Spleen (tissue), 11 donors: ENCODE results near the gene ATP1A4. TPM values are rescaled to one million over a fixed set of nuclear protein-coding genes. Genes with fewer than 3 reads are reported as not detected.

ENCODE experiments used
- DNase-seq: peaks from one replicate; pipeline ENCODE4 v3.0.0-alpha.2; 2020
- H3K27ac ChIP-seq, 8 donors: fragments of 200-600 bp; sonication (generic) in 7 of 8; 1 replicate in 4 of 8; 2 replicates in 4 of 8; pipeline versions ENCODE4 v1.5.0 to v1.8.0; 2016 to 2021; ENCODE audit warnings: inconsistent platforms in 4 of 8, mild to moderate bottlenecking in 4 of 8, moderate library complexity in 1 of 8
- H3K27me3 ChIP-seq, 7 donors: fragments of 200-600 bp; sonication (generic) in 6 of 7; replicated peaks in 1 of 7; 1 replicate in 4 of 7; 2 replicates in 3 of 7; pipeline versions ENCODE4 v1.5.0 to v1.8.0; 2016 to 2021; ENCODE audit warnings: inconsistent platforms in 3 of 7, mild to moderate bottlenecking in 1 of 7
- H3K36me3 ChIP-seq, 6 donors: fragments of 200-600 bp; sonication (generic) in 5 of 6; 1 replicate in 4 of 6; 2 replicates in 2 of 6; pipeline versions ENCODE4 v1.5.0 to v1.8.0; 2016 to 2021; ENCODE audit warnings: inconsistent platforms in 2 of 6
- H3K4me1 ChIP-seq, 6 donors: fragments of 200-600 bp; sonication (generic) in 5 of 6; 1 replicate in 3 of 6; 2 replicates in 3 of 6; pipeline versions ENCODE4 v1.5.0 to v1.8.0; 2016 to 2021; ENCODE audit warnings: inconsistent platforms in 3 of 6
- H3K4me3 ChIP-seq, 8 donors: fragments of 200-600 bp; sonication (generic) in 7 of 8; 1 replicate in 4 of 8; 2 replicates in 4 of 8; pipeline versions ENCODE4 v1.5.0 to v1.8.0; 2016 to 2021; ENCODE audit warnings: inconsistent platforms in 4 of 8, mild to moderate bottlenecking in 4 of 8, moderate library complexity in 2 of 8
- H3K9me3 ChIP-seq, 8 donors: fragments of 200-600 bp; sonication (generic) in 7 of 8; 1 replicate in 4 of 8; 2 replicates in 4 of 8; pipeline versions ENCODE4 v1.5.0 to v1.8.0; 2016 to 2021; ENCODE audit warnings: inconsistent platforms in 4 of 8
- CTCF ChIP-seq, 11 experiments: fragments of 200-600 bp in 7 of 11; fragments of 450-650 bp in 4 of 11; sonication (generic) in 4 of 11; IDR thresholded peaks in 8 of 11; conservative IDR thresholded peaks in 3 of 11; 1 replicate in 7 of 11; 2 replicates in 4 of 11; pipeline versions ENCODE4 v1.4.0 to v1.8.0; 2016 to 2021; ENCODE audit warnings: antibody characterized with exemption in 11 of 11, inconsistent platforms in 4 of 11, mild to moderate bottlenecking in 1 of 11
- POLR2A ChIP-seq, 3 donors: fragments of 450-650 bp; IDR thresholded peaks; one replicate each; pipeline ENCODE4 v1.5.1; 2017; ENCODE audit warnings: antibody characterized with exemption in 3 of 3, mild to moderate bottlenecking in 1 of 3
- POLR2AphosphoS5 ChIP-seq, 3 donors: sonication (generic); formaldehyde crosslinking; IDR thresholded peaks; one replicate each; pipeline ENCODE4 v1.5.1; 2017; ENCODE audit warnings: antibody characterized with exemption in 3 of 3
- WGBS, 5 donors: extraction: QIAGEN DNeasy Blood & Tissue Kit in 3 of 5; methylation state at CpG; one replicate each; pipeline versions ENCODE4 v1.1.5 to v1.1.7; 2013 to 2018; 5-methylcytosine and 5-hydroxymethylcytosine counted together
- intact Hi-C: fragments of 100-400 bp; cut with DNase I; formaldehyde crosslinking; loops from one replicate; pipeline ENCODE4 v1.15.0; 2023; ENCODE audit warnings: low total_unique reads
- polyA plus RNA-seq, 3 donors: library from polyadenylated mRNA; stranded (reverse); fragments of 200-250 nt; gene quantifications; one replicate each; pipeline ENCODE4 v1.2.1, GENCODE V29; 2013
- total RNA-seq, 7 donors: library from RNA; depleted of rRNA in 3 of 7; stranded (reverse); fragments of >200 nt in 3 of 7; fragmentation: NEBNext Ultra II Directional in 4 of 7; extraction: Animal tissue kit (Norgen Biotek cat#: 25700) in 4 of 7; gene quantifications; one replicate each; pipeline versions ENCODE4 v1.1.0 to v1.2.1, GENCODE V29; 2016 to 2021
- donor health status: healthy with polysubstance abuse.
- donor health status: DM: no; HTN: no; CAD: no; lungs with moderate emphysema.
- donor health status: DM: no; HTN: no; CAD: no.
- donor health status: Bipolar disorder and iron deficiency.
- donor health status: healthy.
- donor health status: DM: no; HTN: no; CAD: no.
- donor health status: DM: yes; HTN: yes; CAD: no.

The ATP1A4 gene
- total and polyA plus RNA-seq, 10 donors = 0.70 to 2.9 (median 0.95) TPM; not detected in 2

GRCh38 chr1:160129558-160129957 is 21.8 kb upstream of the ATP1A4 start:
- no peak for TF ChIP-seq POLR2AphosphoS5 (IDR thresholded peaks at IDR 0.05)
- no peak for TF ChIP-seq POLR2A (IDR thresholded peaks at IDR 0.05)
- no peak for TF ChIP-seq CTCF (IDR thresholded peaks at IDR 0.05 in 8 of 11, conservative IDR thresholded peaks at IDR 0.05 in 3 of 11)
- Histone ChIP-seq H3K27ac (no peak overlapping the region), H3K9me3 (no peaks in the 10 kb centered on the region), H3K4me1 (no peaks in the 10 kb centered on the region), H3K4me3 (no peak overlapping the region), H3K36me3 (no peaks in the 10 kb centered on the region), H3K27me3 (no peaks in the 10 kb centered on the region)
- intact Hi-C loops = no loop called here
- WGBS, 5 donors = 86 to 92% (median 89%) methylated on average over 3 of the region's 3 CpGs
- DNase-seq = peak; percentile 11

GRCh38 chr1:160129966-160130365 is 21.4 kb upstream of the ATP1A4 start:
- no peaks in the 10 kb centered on the region for H3K4me1 ChIP-seq
- H3K27me3 ChIP-seq = no peaks in the 10 kb centered on the region
- intact Hi-C loops = no loop called here
- TF ChIP-seq CTCF (IDR thresholded peaks at IDR 0.05 in 8 of 11, conservative IDR thresholded peaks at IDR 0.05 in 3 of 11) = no peak
- no peak for TF ChIP-seq POLR2AphosphoS5 (IDR thresholded peaks at IDR 0.05)
- no peak for TF ChIP-seq POLR2A (IDR thresholded peaks at IDR 0.05)
- WGBS, 5 donors = 83 to 90% (median 86%) methylated on average over 11 of the region's 11 CpGs
- H3K27ac ChIP-seq = no peak overlapping the region
- H3K36me3 ChIP-seq = no peaks in the 10 kb centered on the region
- no peak overlapping the region for H3K4me3 ChIP-seq
- no peaks in the 10 kb centered on the region for H3K9me3 ChIP-seq
- no peak for DNase-seq

GRCh38 chr1:160130486-160130885 is 20.9 kb upstream of the ATP1A4 start:
- Histone ChIP-seq H3K36me3 (no peaks in the 10 kb centered on the region), H3K9me3 (no peaks in the 10 kb centered on the region), H3K4me3 (no peak overlapping the region), H3K27me3 (no peaks in the 10 kb centered on the region), H3K27ac (no peak overlapping the region), H3K4me1 (no peaks in the 10 kb centered on the region)
- intact Hi-C loops = no loop called here
- peak; percentile 48 for DNase-seq
- WGBS, 5 donors = 81 to 93% (median 83%) methylated on average over 5 of the region's 5 CpGs
- TF ChIP-seq CTCF (IDR thresholded peaks at IDR 0.05 in 8 of 11, conservative IDR thresholded peaks at IDR 0.05 in 3 of 11) (no peak), POLR2AphosphoS5 (IDR thresholded peaks at IDR 0.05) (no peak), POLR2A (IDR thresholded peaks at IDR 0.05) (no peak)

DNA sequence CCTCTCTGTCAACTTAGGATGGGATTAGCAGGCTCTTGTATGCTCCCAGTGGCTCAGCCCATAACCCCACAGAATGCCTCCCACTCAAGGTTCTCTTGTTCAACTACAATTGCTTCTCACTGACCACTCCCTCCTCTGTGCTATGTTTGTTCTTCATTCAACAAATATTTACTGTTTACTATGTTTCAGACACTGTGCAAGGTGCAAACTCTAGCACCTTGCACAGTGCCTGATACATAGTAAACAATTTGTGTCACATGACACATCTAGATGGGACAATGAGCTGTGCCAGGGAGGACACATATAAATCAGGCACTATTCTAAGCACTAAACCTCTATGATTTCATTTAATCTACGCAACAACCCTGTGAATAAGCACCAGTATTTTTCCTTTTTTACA is 20.5 kb upstream of the ATP1A4 start:
- Histone ChIP-seq H3K4me3 (no peak overlapping the region), H3K36me3 (no peaks in the 10 kb centered on the region), H3K27me3 (no peaks in the 10 kb centered on the region), H3K9me3 (no peaks in the 10 kb centered on the region), H3K4me1 (no peaks in the 10 kb centered on the region), H3K27ac (no peak overlapping the region)
- no peak for TF ChIP-seq POLR2AphosphoS5 (IDR thresholded peaks at IDR 0.05)
- TF ChIP-seq CTCF (IDR thresholded peaks at IDR 0.05 in 8 of 11, conservative IDR thresholded peaks at IDR 0.05 in 3 of 11) = no peak
- no peak for TF ChIP-seq POLR2A (IDR thresholded peaks at IDR 0.05)
- no peak for DNase-seq
- WGBS, 5 donors = 91 to 100% (median 96%) methylated on average over 1 of the region's 1 CpG
- intact Hi-C loops = no loop called here
